ENCODE data around the gene MRPL46. TPM values are rescaled to one million over a fixed set of nuclear protein-coding genes. Genes with fewer than 3 reads are reported as not detected.

The MRPL46 gene
- 10 to 100 TPM; 13.8 to 24.6 TPM for total RNA-seq

DNA sequence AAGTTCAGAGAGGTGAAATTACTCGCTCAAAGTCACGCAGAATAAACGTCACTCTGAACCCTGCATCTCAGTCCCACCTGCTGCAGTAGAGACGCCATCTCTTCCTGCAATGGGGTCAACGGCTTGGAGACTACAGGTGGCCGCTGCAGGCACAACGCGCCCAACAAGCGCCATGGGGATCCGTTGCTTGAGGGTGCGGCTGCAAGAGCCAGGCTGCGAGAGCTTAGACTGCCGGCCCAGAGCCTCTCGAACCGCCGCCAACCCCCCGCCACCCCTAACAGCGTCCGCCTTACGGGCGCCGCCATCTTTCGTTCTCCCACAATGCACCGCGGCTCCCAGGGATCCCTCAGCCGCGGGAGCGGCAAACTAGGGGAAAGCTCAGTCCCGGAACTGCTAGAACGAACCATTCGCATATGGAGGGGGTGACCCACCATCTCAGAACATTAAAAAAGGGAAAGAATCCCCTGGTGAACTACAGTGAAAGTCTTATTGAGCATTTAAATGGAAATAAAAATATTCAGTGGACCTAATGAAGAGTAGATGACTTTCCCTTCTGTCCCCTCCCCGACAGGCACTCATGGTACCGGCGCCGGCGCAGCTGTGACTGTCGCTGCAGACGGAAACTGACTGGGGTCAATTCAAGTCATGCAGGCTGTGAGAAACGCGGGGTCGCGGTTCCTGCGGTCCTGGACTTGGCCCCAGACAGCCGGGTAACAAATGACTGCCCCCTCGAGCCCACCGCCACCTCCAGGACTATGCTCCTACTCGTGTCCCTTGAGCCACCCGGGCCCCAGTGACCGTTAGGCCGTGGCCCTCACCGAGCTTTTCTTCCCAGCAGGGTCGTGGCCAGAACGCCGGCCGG, at the start of gene MRPL46, which contains the start of gene MRPS11:
TSS of gene MRPL46 (minus strand) at position 316 of the 862 bp plus-strand sequence. CDS start at position 305, 11 bp downstream.
TSS of gene MRPS11 (plus strand) at position 636 of the 862 bp plus-strand sequence. CDS start at position 646, 10 bp downstream.

Other genes with a start within 250 kb of the MRPL46 start
- gene NTRK3, start 210.6 kb downstream of the MRPL46 start, total RNA-seq: not detected
- gene MRPS11, start 320 bp upstream of the MRPL46 start, total RNA-seq: 10 to 100 TPM; 24.4 to 68.9 TPM
- 1 to 10 TPM; 5.0 to 8.3 TPM for gene DET1, start 79.3 kb upstream of the MRPL46 start, total RNA-seq
- gene AEN, start 154.0 kb upstream of the MRPL46 start, total RNA-seq: 100 to 1,000 TPM in 1 of 2 donors, 10 to 100 TPM in 1; 59.2 to 143 TPM
- 100 to 1,000 TPM; 120 to 178 TPM for gene ISG20, start 171.6 kb upstream of the MRPL46 start, total RNA-seq